Measurements from ENCODE around the gene RAB38. TPM values are rescaled to one million over a fixed set of nuclear protein-coding genes. Genes with fewer than 3 reads are reported as not detected.
A peak's percentile ranks its signal among the peaks of the same experiment; 100 is the strongest.

Gene RAB38
- polyA plus RNA-seq, 1 donor, result 12.1 TPM

- DNase-seq, result no peak
- no peak overlapping the region for H3K27ac ChIP-seq (ENCODE audit: low read length)
- no peaks in the 10 kb centered on the region for H3K27me3 ChIP-seq (ENCODE audit: control insufficient read depth, insufficient read depth, low read length)
- WGBS (ENCODE audit: insufficient coverage, low lambda C conversion rate), result 100% methylated on average over 1 of the region's 1 CpG
- H3K9me3 ChIP-seq (ENCODE audit: control insufficient read depth, low read depth, low read length), result peaks cover 11% of the 10 kb centered on the region
- no peaks in the 10 kb centered on the region for H3K36me3 ChIP-seq (ENCODE audit: control insufficient read depth, insufficient read depth, low read length)
- no peak overlapping the region for H3K4me3 ChIP-seq (ENCODE audit: low read length)
- H3K4me1 ChIP-seq (ENCODE audit: control insufficient read depth, insufficient read depth, low read length), result no peaks in the 10 kb centered on the region
Measured at GRCh38 chr11:88194990-88195389, 19.7 kb upstream of the RAB38 start.

DNA sequence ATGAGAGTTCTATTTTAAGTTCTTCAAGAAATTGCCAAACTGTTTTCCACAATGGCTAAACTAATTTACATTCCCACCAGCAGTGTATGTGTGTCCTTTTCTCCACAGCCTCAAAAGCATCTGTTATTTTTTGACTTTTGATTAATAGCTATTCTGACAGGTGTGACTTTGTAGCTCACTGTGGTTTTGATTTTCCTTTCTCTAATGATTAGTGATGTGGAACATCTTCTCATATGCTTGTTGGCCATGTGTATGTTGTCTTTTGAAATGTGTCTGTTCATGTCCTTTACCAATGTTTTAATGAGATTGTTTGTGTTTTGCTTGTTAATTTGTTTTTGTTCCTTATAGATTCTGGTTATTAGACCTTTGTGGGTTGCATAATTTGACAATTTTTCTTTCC lies 18.0 kb upstream of the RAB38 start:
- Histone ChIP-seq H3K27ac (ENCODE audit: low read length) (no peak overlapping the region), H3K4me1 (ENCODE audit: control insufficient read depth, insufficient read depth, low read length) (peaks cover 8% of the 10 kb centered on the region), H3K36me3 (ENCODE audit: control insufficient read depth, insufficient read depth, low read length) (no peaks in the 10 kb centered on the region), H3K9me3 (ENCODE audit: control insufficient read depth, low read depth, low read length) (peaks cover 11% of the 10 kb centered on the region), H3K27me3 (ENCODE audit: control insufficient read depth, insufficient read depth, low read length) (no peaks in the 10 kb centered on the region), H3K4me3 (ENCODE audit: low read length) (no peak overlapping the region)
- DNase-seq, result no peak

DNA sequence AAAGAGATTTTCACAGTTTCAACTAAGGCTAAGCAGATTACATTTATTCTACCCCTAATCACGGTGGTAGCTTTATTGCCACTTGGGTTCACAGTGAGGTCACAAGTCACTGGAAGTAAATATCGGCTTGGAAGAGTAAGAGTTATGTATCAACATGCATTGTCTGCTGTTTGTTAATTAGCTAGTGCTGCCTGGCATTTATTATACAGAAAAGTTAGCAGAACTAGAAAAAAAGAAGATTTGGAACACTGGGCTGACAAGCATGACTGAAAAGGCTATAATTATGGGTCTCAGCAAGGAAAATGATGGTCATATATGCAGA lies 13.7 kb upstream of the RAB38 start:
- Histone ChIP-seq H3K4me3 (ENCODE audit: low read length) (peak overlapping the region; percentile 6), H3K9me3 (ENCODE audit: control insufficient read depth, low read depth, low read length) (no peaks in the 10 kb centered on the region), H3K27me3 (ENCODE audit: control insufficient read depth, insufficient read depth, low read length) (no peaks in the 10 kb centered on the region), H3K27ac (ENCODE audit: low read length) (peak overlapping the region; percentile 17), H3K4me1 (ENCODE audit: control insufficient read depth, insufficient read depth, low read length) (peaks cover 10% of the 10 kb centered on the region), H3K36me3 (ENCODE audit: control insufficient read depth, insufficient read depth, low read length) (no peaks in the 10 kb centered on the region)
- WGBS (ENCODE audit: insufficient coverage, low lambda C conversion rate), result no CpG with 5 or more reads among the region's 2 CpGs
- no peak for DNase-seq

DNA sequence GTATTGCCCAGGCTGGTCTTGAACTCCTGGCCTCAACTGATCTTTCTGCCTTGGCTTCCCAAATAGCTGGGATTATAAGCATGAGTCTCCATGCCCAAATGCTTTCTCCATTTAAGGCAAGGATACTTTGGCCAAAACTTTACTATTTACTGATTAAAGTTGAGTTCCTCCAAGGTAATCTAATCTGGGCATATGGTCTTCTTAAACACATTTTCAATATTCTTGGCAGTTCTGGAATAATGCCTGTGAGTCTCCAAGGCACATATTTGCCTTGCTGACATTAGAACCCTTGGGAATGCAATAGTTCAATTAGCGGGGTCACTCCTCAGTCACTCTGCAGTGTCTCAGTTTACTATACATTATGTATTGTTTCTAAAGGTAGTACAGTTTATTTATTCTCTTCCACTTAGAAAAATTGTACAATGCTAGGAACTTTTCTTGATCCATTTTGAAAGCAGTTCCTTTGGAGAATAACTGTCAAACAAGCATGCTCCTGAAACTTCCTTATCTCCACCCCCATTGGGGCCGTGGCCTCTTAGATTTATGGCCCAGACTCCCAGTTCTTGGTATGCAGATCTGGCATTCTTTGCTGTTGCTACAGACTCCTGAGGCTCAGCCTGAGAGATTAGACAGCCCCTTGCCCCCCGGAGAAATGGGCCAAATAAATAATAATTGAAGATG lies 13.1 kb upstream of the RAB38 start:
- Histone ChIP-seq H3K27me3 (ENCODE audit: control insufficient read depth, insufficient read depth, low read length) (no peaks in the 10 kb centered on the region), H3K27ac (ENCODE audit: low read length) (peak overlapping the region; percentile 17), H3K4me3 (ENCODE audit: low read length) (peak overlapping the region; percentile 6), H3K9me3 (ENCODE audit: control insufficient read depth, low read depth, low read length) (no peaks in the 10 kb centered on the region), H3K4me1 (ENCODE audit: control insufficient read depth, insufficient read depth, low read length) (peaks cover 10% of the 10 kb centered on the region), H3K36me3 (ENCODE audit: control insufficient read depth, insufficient read depth, low read length) (no peaks in the 10 kb centered on the region)
- WGBS (ENCODE audit: insufficient coverage, low lambda C conversion rate), result no CpG with 5 or more reads among the region's 3 CpGs
- peak; percentile 35 to 69 for DNase-seq

GRCh38 chr11:88183233-88183632 lies 8.0 kb upstream of the RAB38 start:
- no peaks in the 10 kb centered on the region for H3K27me3 ChIP-seq (ENCODE audit: control insufficient read depth, insufficient read depth, low read length)
- H3K9me3 ChIP-seq (ENCODE audit: control insufficient read depth, low read depth, low read length), result no peaks in the 10 kb centered on the region
- DNase-seq, result no peak
- no CpG with 5 or more reads among the region's 3 CpGs for WGBS (ENCODE audit: insufficient coverage, low lambda C conversion rate)
- no peaks in the 10 kb centered on the region for H3K36me3 ChIP-seq (ENCODE audit: control insufficient read depth, insufficient read depth, low read length)
- no peak overlapping the region for H3K4me3 ChIP-seq (ENCODE audit: low read length)
- H3K27ac ChIP-seq (ENCODE audit: low read length), result no peak overlapping the region
- peaks cover 1% of the 10 kb centered on the region for H3K4me1 ChIP-seq (ENCODE audit: control insufficient read depth, insufficient read depth, low read length)

- Histone ChIP-seq H3K36me3 (ENCODE audit: control insufficient read depth, insufficient read depth, low read length) (no peaks in the 10 kb centered on the region), H3K9me3 (ENCODE audit: control insufficient read depth, low read depth, low read length) (no peaks in the 10 kb centered on the region), H3K4me3 (ENCODE audit: low read length) (no peak overlapping the region), H3K27me3 (ENCODE audit: control insufficient read depth, insufficient read depth, low read length) (no peaks in the 10 kb centered on the region), H3K4me1 (ENCODE audit: control insufficient read depth, insufficient read depth, low read length) (no peaks in the 10 kb centered on the region), H3K27ac (ENCODE audit: low read length) (no peak overlapping the region)
- DNase-seq, result no peak
- WGBS (ENCODE audit: insufficient coverage, low lambda C conversion rate), result no CpG with 5 or more reads among the region's 1 CpG
Measured at GRCh38 chr11:88181776-88182175, 6.5 kb upstream of the RAB38 start.

- DNase-seq, result no peak
- H3K4me1 ChIP-seq (ENCODE audit: control insufficient read depth, insufficient read depth, low read length), result no peaks in the 10 kb centered on the region
- H3K27me3 ChIP-seq (ENCODE audit: control insufficient read depth, insufficient read depth, low read length), result no peaks in the 10 kb centered on the region
- 100% methylated on average over 1 of the region's 3 CpGs for WGBS (ENCODE audit: insufficient coverage, low lambda C conversion rate)
- H3K4me3 ChIP-seq (ENCODE audit: low read length), result no peak overlapping the region
- no peaks in the 10 kb centered on the region for H3K36me3 ChIP-seq (ENCODE audit: control insufficient read depth, insufficient read depth, low read length)
- H3K27ac ChIP-seq (ENCODE audit: low read length), result no peak overlapping the region
- no peaks in the 10 kb centered on the region for H3K9me3 ChIP-seq (ENCODE audit: control insufficient read depth, low read depth, low read length)
Measured at GRCh38 chr11:88179971-88180629, 4.9 kb upstream of the RAB38 start.

GRCh38 chr11:88179141-88179540 lies 3.9 kb upstream of the RAB38 start:
- Histone ChIP-seq H3K36me3 (ENCODE audit: control insufficient read depth, insufficient read depth, low read length) (no peaks in the 10 kb centered on the region), H3K9me3 (ENCODE audit: control insufficient read depth, low read depth, low read length) (no peaks in the 10 kb centered on the region), H3K4me1 (ENCODE audit: control insufficient read depth, insufficient read depth, low read length) (no peaks in the 10 kb centered on the region), H3K27me3 (ENCODE audit: control insufficient read depth, insufficient read depth, low read length) (no peaks in the 10 kb centered on the region), H3K4me3 (ENCODE audit: low read length) (no peak overlapping the region), H3K27ac (ENCODE audit: low read length) (no peak overlapping the region)
- no peak for DNase-seq
- WGBS (ENCODE audit: insufficient coverage, low lambda C conversion rate), result no CpG with 5 or more reads among the region's 2 CpGs

DNA sequence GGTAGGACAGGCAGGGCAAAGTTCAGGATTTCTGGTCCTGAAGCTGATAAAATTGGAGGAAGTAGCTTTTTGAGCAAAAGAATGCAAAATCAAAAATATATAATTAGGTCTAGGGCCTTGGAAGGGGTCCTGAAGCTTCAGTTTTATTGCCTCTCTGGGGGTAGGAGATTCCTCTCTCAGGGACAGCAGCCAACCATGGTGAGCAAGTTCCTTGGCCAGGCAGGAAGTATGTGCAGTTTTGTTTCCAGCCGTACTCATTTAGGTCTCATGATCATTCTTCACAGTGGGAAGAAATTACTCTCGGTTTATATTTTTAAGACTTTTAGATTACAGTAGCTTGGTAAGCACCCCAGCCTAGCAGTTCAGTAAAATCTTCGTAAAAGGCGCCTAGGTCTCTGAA lies 2.9 kb upstream of the RAB38 start:
- no CpG with 5 or more reads among the region's 4 CpGs for WGBS (ENCODE audit: insufficient coverage, low lambda C conversion rate)
- H3K4me3 ChIP-seq (ENCODE audit: low read length), result no peak overlapping the region

GRCh38 chr11:88175569-88176075 lies 379 bp upstream of the RAB38 start:
- peak overlapping the region; percentile 57 for H3K4me3 ChIP-seq (ENCODE audit: low read length)
- peak overlapping the region; percentile 84 for H3K27ac ChIP-seq (ENCODE audit: low read length)
- no peaks in the 10 kb centered on the region for H3K27me3 ChIP-seq (ENCODE audit: control insufficient read depth, insufficient read depth, low read length)
- no peaks in the 10 kb centered on the region for H3K4me1 ChIP-seq (ENCODE audit: control insufficient read depth, insufficient read depth, low read length)
- no peak for DNase-seq
- no CpG with 5 or more reads among the region's 15 CpGs for WGBS (ENCODE audit: insufficient coverage, low lambda C conversion rate)
- no peaks in the 10 kb centered on the region for H3K9me3 ChIP-seq (ENCODE audit: control insufficient read depth, low read depth, low read length)
- H3K36me3 ChIP-seq (ENCODE audit: control insufficient read depth, insufficient read depth, low read length), result no peaks in the 10 kb centered on the region

More for the DNA sequence above, 2.9 kb upstream of the RAB38 start:
- no peaks in the 10 kb centered on the region for H3K9me3 ChIP-seq (ENCODE audit: control insufficient read depth, low read depth, low read length)
- DNase-seq, result peak in 1 of 2 donors; percentile 13
- no peaks in the 10 kb centered on the region for H3K36me3 ChIP-seq (ENCODE audit: control insufficient read depth, insufficient read depth, low read length)
- no peak overlapping the region for H3K27ac ChIP-seq (ENCODE audit: low read length)
- no peaks in the 10 kb centered on the region for H3K27me3 ChIP-seq (ENCODE audit: control insufficient read depth, insufficient read depth, low read length)
- H3K4me1 ChIP-seq (ENCODE audit: control insufficient read depth, insufficient read depth, low read length), result no peaks in the 10 kb centered on the region

DNA sequence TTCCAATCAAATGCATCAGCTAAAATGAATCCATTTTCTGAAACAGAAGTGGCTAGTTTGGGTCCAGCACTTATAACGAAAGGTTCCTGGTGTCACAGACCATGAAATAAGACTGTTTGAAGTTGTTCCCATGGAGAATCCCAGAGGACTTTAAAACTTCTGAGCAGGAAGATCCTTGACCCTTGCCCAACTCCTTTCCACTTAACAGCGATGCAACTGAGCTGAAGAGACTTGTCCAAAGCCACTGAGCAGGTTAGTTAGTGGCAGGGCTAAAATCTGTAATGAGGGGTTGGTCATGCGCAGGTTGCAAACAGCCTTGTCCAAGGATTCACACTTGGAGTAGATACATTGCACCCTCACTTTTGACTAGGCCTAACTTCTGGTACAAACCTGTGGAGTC lies 1.3 kb downstream of the RAB38 start:
- H3K9me3 ChIP-seq (ENCODE audit: control insufficient read depth, low read depth, low read length), result no peaks in the 10 kb centered on the region
- H3K27ac ChIP-seq (ENCODE audit: low read length), result peak overlapping the region; percentile 84
- no CpG with 5 or more reads among the region's 3 CpGs for WGBS (ENCODE audit: insufficient coverage, low lambda C conversion rate)
- H3K4me3 ChIP-seq (ENCODE audit: low read length), result no peak overlapping the region
- H3K27me3 ChIP-seq (ENCODE audit: control insufficient read depth, insufficient read depth, low read length), result no peaks in the 10 kb centered on the region
- peak; percentile 31 to 71 for DNase-seq
- no peaks in the 10 kb centered on the region for H3K4me1 ChIP-seq (ENCODE audit: control insufficient read depth, insufficient read depth, low read length)
- H3K36me3 ChIP-seq (ENCODE audit: control insufficient read depth, insufficient read depth, low read length), result no peaks in the 10 kb centered on the region
